K562 (cell line): ENCODE data around the gene RNU1-2. TPM values are rescaled to one million over a fixed set of nuclear protein-coding genes. Genes with fewer than 3 reads are reported as not detected.
"Not testable (repeated sequence)": the region's sequence is repeated elsewhere in the genome, so short reads cannot be mapped to it uniquely, and the experiment has no call there.

Experiments used
- ATAC-seq: fragments of 200-7000 bp; cut with Tn5 transposase; 3 replicates; pipeline ENCODE4 v1.9.1; 2020; ENCODE audit warnings: moderate library complexity
- BruUV-seq: library from RNA; stranded (reverse); fragments of 400-500 nt; replicated peaks from 2 replicates; lab custom pipeline; 2021; lab: Mats Ljungman, UMichigan
- CTCF ChIA-PET: fragments of 300-600 bp; formaldehyde crosslinking; extraction: SDS; loops from one replicate; lab custom pipeline; 2021; ENCODE audit warnings: low intra/inter-chr PET ratio; lab: Yijun Ruan, JAX
- POLR2A ChIA-PET: fragments of 300-600, 350-650 bp; sonication (Branson Sonifier 250); formaldehyde crosslinking; extraction: SDS; loops from one replicate; lab custom pipeline; 2021; ENCODE audit warnings: antibody characterized with exemption, inconsistent platforms; lab: Yijun Ruan, JAX
- DNase-seq, 4 experiments: peaks; one replicate each; pipeline versions ENCODE4 v3.0.0 to v3.0.0-alpha.2; 2011 to 2018; ENCODE audit warnings: low spot score in 3 of 4, mixed read lengths in 3 of 4; ENCODE audit errors: extremely low read depth in 1 of 4
- FAIRE-seq: peaks from 2 replicates; lab custom pipeline; 2011; peaks lifted over from hg19 to GRCh38; lab: Jason Lieb, UNC
- H2AFZ ChIP-seq: 2 replicates; pipeline ENCODE4 v1.6.0; 2011; ENCODE audit warnings: low read depth, low read length, control low read depth, inconsistent platforms
- H3K27ac ChIP-seq: fragments of 200-600 bp; 3 replicates; pipeline ENCODE4 v1.8.0; 2011; ENCODE audit warnings: low read depth, mild to moderate bottlenecking, control low read depth, inconsistent platforms, low read length, moderate library complexity, mixed read lengths; ENCODE audit errors: extremely low read depth
- H3K27me3 ChIP-seq, 2 experiments: fragments of 300-600 bp in 1 of 2; 2 replicates in 1 of 2; 3 replicates in 1 of 2; pipeline versions ENCODE4 v1.6.0 to v1.8.0; 2011; ENCODE audit warnings: inconsistent platforms in 2 of 2, low read length in 2 of 2, mild to moderate bottlenecking in 1 of 2, mixed read lengths in 1 of 2, moderate library complexity in 1 of 2; ENCODE audit not compliant: control insufficient read depth in 2 of 2, insufficient read depth in 2 of 2
- H3K36me3 ChIP-seq: fragments of 300-600 bp; 3 replicates; pipeline ENCODE4 v1.8.0; 2011; ENCODE audit warnings: mild to moderate bottlenecking, low read length, inconsistent platforms; ENCODE audit not compliant: control insufficient read depth, insufficient read depth
- H3K4me1 ChIP-seq, 2 experiments: fragments of 200-600 bp in 1 of 2; replicated peaks in 1 of 2; 2 replicates in 1 of 2; 3 replicates in 1 of 2; pipeline versions ENCODE4 v1.5.1 to v1.8.0; 2011; ENCODE audit warnings: inconsistent platforms in 2 of 2, low read length in 2 of 2, mild to moderate bottlenecking in 1 of 2, mixed read lengths in 1 of 2, moderate library complexity in 1 of 2; ENCODE audit not compliant: control insufficient read depth in 2 of 2, insufficient read depth in 2 of 2
- H3K4me2 ChIP-seq: 2 replicates; pipeline ENCODE4 v1.6.1; 2011; ENCODE audit warnings: low read length, control low read depth, inconsistent platforms, mixed read lengths; ENCODE audit not compliant: insufficient read depth
- H3K4me3 ChIP-seq: fragments of 200-600 bp; sonication (generic), shearing (Covaris generic); 2 replicates; pipeline ENCODE4 v1.5.1; 2016; ENCODE audit warnings: control low read depth, inconsistent platforms
- H3K79me2 ChIP-seq: fragments of 200-600 bp; 3 replicates; pipeline ENCODE4 v1.8.0; 2011; ENCODE audit warnings: low read length, inconsistent platforms; ENCODE audit not compliant: control insufficient read depth, insufficient read depth
- H3K9ac ChIP-seq, 2 experiments: 2 replicates each; pipeline versions ENCODE4 v1.6.0 to v1.6.1; 2011; ENCODE audit warnings: low read depth in 2 of 2, low read length in 2 of 2, control low read depth in 1 of 2, inconsistent platforms in 1 of 2, mild to moderate bottlenecking in 1 of 2, mixed read lengths in 1 of 2; ENCODE audit not compliant: insufficient read depth in 1 of 2
- H3K9me1 ChIP-seq: one replicate; pipeline ENCODE4 v1.6.0; 2011; ENCODE audit warnings: inconsistent platforms, mild to moderate bottlenecking, low read length, moderate library complexity; ENCODE audit not compliant: control insufficient read depth, insufficient read depth
- H3K9me3 ChIP-seq: replicated peaks from 2 replicates; pipeline ENCODE4 v1.5.1; 2011; ENCODE audit warnings: low read depth, low read length, inconsistent platforms; ENCODE audit not compliant: control insufficient read depth, insufficient read depth
- H4K20me1 ChIP-seq: replicated peaks from 2 replicates; pipeline ENCODE4 v1.6.1; 2011; ENCODE audit warnings: low read length, inconsistent platforms, mixed read lengths; ENCODE audit not compliant: control insufficient read depth, insufficient read depth
- ADNP ChIP-seq: fragments of 200-800 bp; sonication (Bioruptor generic); IDR thresholded peaks from 2 replicates; pipeline ENCODE4 v1.6.1; 2016; ENCODE audit warnings: missing genetic modification characterization, missing compliant biosample characterization
- BDP1 ChIP-seq: IDR thresholded peaks from 3 replicates; pipeline ENCODE4 v1.6.1; 2011; ENCODE audit not compliant: insufficient read length, insufficient read depth
- NFIC ChIP-seq: fragments of 450-650 bp; IDR thresholded peaks from 2 replicates; pipeline ENCODE4 v1.6.1; 2017; ENCODE audit warnings: mild to moderate bottlenecking, inconsistent platforms
- POLR2H ChIP-seq: IDR thresholded peaks from 2 replicates; pipeline ENCODE4 v1.6.1; 2016; ENCODE audit warnings: missing genetic modification characterization, low read depth, mild to moderate bottlenecking, control low read depth, missing compliant biosample characterization, moderate library complexity
- POLR3A ChIP-seq: IDR thresholded peaks from 2 replicates; pipeline ENCODE4 v1.6.1; 2011; ENCODE audit warnings: borderline replicate concordance, mild to moderate bottlenecking, moderate library complexity; ENCODE audit not compliant: insufficient read length, insufficient read depth; ENCODE audit errors: extremely low read depth
- POLR3G ChIP-seq: IDR thresholded peaks from 2 replicates; pipeline ENCODE4 v1.6.1; 2011; ENCODE audit not compliant: insufficient read length, insufficient replicate concordance; ENCODE audit errors: extremely low read depth
- ZBTB40 ChIP-seq, 2 experiments: fragments of 450-650 bp in 1 of 2; sonication (generic) in 1 of 2; formaldehyde crosslinking in 1 of 2; IDR thresholded peaks; 2 replicates each; pipeline versions ENCODE4 v1.7.1 to v1.9.0; 2016 to 2022; ENCODE audit warnings: inconsistent platforms in 1 of 2, mild to moderate bottlenecking in 1 of 2, missing genetic modification reagents in 1 of 2
- ZNF316 ChIP-seq: fragments of 450-650 bp; IDR thresholded peaks from 2 replicates; pipeline ENCODE4 v1.6.1; 2016
- WGBS: fragments of 100-300 bp; shearing (Covaris generic); methylation state at CpG from one replicate; pipeline ENCODE4 v1.1.6; 2016; ENCODE audit warnings: low coverage, mixed read lengths; ENCODE audit not compliant: insufficient coverage; ENCODE audit errors: missing lambda C conversion rate; 5-methylcytosine and 5-hydroxymethylcytosine counted together
- in situ Hi-C: fragments of 300-500 bp; cut with MboI; formaldehyde crosslinking; loops from 4 replicates; pipeline ENCODE4 v1.15.0; 2018; ENCODE audit warnings: inconsistent platforms, mixed read lengths
- intact Hi-C: fragments of 100-400 bp; cut with micrococcal nuclease; formaldehyde crosslinking; loops from 2 replicates; pipeline ENCODE4 v1.14.2; 2022
- polyA plus RNA-seq, 8 experiments: library from polyadenylated mRNA; depleted of rRNA in 4 of 8; stranded (reverse) in 5 of 8; unstranded in 3 of 8; fragments of >200 nt; fragmentation: Nextera tagmentation in 2 of 8; fragmentation: Illumina TruSeq in 1 of 8; extraction: Ambion mirVana in 2 of 8; extraction: Trizol in 1 of 8; gene quantifications; 2 replicates each; pipeline versions ENCODE4 v1.2.1 to v1.2.3, GENCODE V29; 2011 to 2014; ENCODE audit warnings: inconsistent platforms in 1 of 8, missing spikeins in 1 of 8
- total RNA-seq, 7 experiments: library from RNA; depleted of rRNA in 6 of 7; stranded (reverse); fragments of >200 nt in 6 of 7; fragmentation: Illumina TruSeq in 2 of 7; extraction: Trizol in 2 of 7; gene quantifications; 2 replicates each; pipeline versions ENCODE4 v1.2.1 to v1.2.3, GENCODE V29; 2011 to 2021; ENCODE audit warnings: low replicate concordance in 1 of 7

Gene RNU1-2
- total and polyA plus RNA-seq, 9 of the 15 experiments (the other 6 are each of a cell fraction or from before 2014, with no cell fraction given), result under 0.01 to 32,823 (median 2,538) TPM; not detected in 4

- H3K9me3 ChIP-seq; BruUV-seq; H3K9me1 ChIP-seq; CTCF ChIA-PET; H3K79me2 ChIP-seq; H3K27me3 ChIP-seq; H3K4me3 ChIP-seq; H3K9ac ChIP-seq; intact Hi-C loops; H3K4me1 ChIP-seq; H3K36me3 ChIP-seq; H3K27ac ChIP-seq; FAIRE-seq; H4K20me1 ChIP-seq; H2AFZ ChIP-seq; POLR2A ChIA-PET; TF ChIP-seq ZBTB40 (CRISPR knock-in tag; IDR thresholded peaks at IDR 0.05): not testable (repeated sequence)
- ATAC-seq (peak; percentile 63), DNase-seq (peak in 1 of 4 experiments; percentile 59)
- in situ Hi-C loops, result loop anchor here (5.0 to 25.0 kb wide), 4 partner anchors 133 to 998 kb away; partner anchors contain the start of genes NECAP2 and SPATA21
- 17% methylated on average over 7 of the region's 9 CpGs for WGBS
- peak overlapping the region; percentile 18; the same call in 1 of the 2 replicates for H3K4me2 ChIP-seq
- peak; percentile 66 for TF ChIP-seq ZBTB40 (IDR thresholded peaks at IDR 0.05)
- 0 out of 2 replicates have a peak, but pooled peaks have one; percentile 3 for TF ChIP-seq ZNF316
- peak; percentile 17 for TF ChIP-seq POLR3G
- TF ChIP-seq NFIC, result peak; percentile 8; the same call in 1 of the 2 replicates
- TF ChIP-seq POLR3A, result peak; percentile 71
- TF ChIP-seq ADNP (tag), result 0 out of 2 replicates have a peak, but pooled peaks have one; percentile 37
- peak; percentile 98 for TF ChIP-seq POLR2H (tag)
- peak; percentile 23 for TF ChIP-seq BDP1
Observed at GRCh38 chr1:16860048-16860447, 35.7 kb upstream of the RNU1-2 start.
